HepG2 (cell line): ENCODE measurements around the gene KLF6. TPM values are rescaled to one million over a fixed set of nuclear protein-coding genes. Genes with fewer than 3 reads are reported as not detected.

Experiments
- ARHGAP35 ChIP-seq: sonication (generic); formaldehyde crosslinking; IDR thresholded peaks from 2 replicates; pipeline ENCODE4 v1.9.0; 2022; ENCODE audit warnings: mild to moderate bottlenecking, inconsistent platforms, moderate library complexity, missing genetic modification reagents, borderline replicate concordance
- EEA1 ChIP-seq: sonication (generic); formaldehyde crosslinking; IDR thresholded peaks from 2 replicates; pipeline ENCODE4 v1.5.1; 2020; ENCODE audit warnings: mild to moderate bottlenecking, missing genetic modification reagents, borderline replicate concordance
- HCFC1 ChIP-seq: fragments of 150-350 bp; IDR thresholded peaks from 2 replicates; pipeline ENCODE4 v1.6.1; 2014; ENCODE audit warnings: low read depth, low read length
- RAD21 ChIP-seq: fragments of 450-650 bp; formaldehyde crosslinking; IDR thresholded peaks from 2 replicates; pipeline ENCODE4 v1.5.0; 2020; ENCODE audit warnings: mild to moderate bottlenecking
- SNRNP70 ChIP-seq: fragments of 200-400 bp; formaldehyde crosslinking; IDR thresholded peaks from 2 replicates; pipeline ENCODE4 v1.6.1; 2017; ENCODE audit warnings: mild to moderate bottlenecking, low read depth, low read length, moderate library complexity
- ZNF550 ChIP-seq: sonication (generic); formaldehyde crosslinking; IDR thresholded peaks from 2 replicates; pipeline ENCODE4 v1.4.0; 2020; ENCODE audit warnings: mild to moderate bottlenecking, missing genetic modification reagents, borderline replicate concordance
- polyA plus RNA-seq, 8 experiments: library from polyadenylated mRNA; depleted of rRNA in 3 of 8; stranded (reverse) in 7 of 8; unstranded in 1 of 8; fragments of >200 nt; fragmentation: Illumina TruSeq in 4 of 8; extraction: Trizol in 4 of 8; gene quantifications; 2 replicates each; pipeline versions ENCODE4 v1.2.1 to v1.2.3, GENCODE V29; 2011 to 2016; ENCODE audit warnings: low read depth in 4 of 8, missing spikeins in 1 of 8, mixed read lengths in 1 of 8; ENCODE audit not compliant: insufficient read depth in 1 of 8
- total RNA-seq, 5 experiments: library from RNA; depleted of rRNA; stranded (reverse); fragments of >200 nt; fragmentation: Illumina TruSeq; extraction: Trizol; gene quantifications; 2 replicates each; pipeline ENCODE4 v1.2.3, GENCODE V29; 2016; ENCODE audit warnings: low read depth in 1 of 5
- TF ChIP-seq, protein P1 (sequence below), 2 experiments: fragments of 450-650 bp in 1 of 2; sonication (generic) in 1 of 2; formaldehyde crosslinking in 1 of 2; IDR thresholded peaks; 2 replicates each; pipeline versions ENCODE4 v1.6.1 to v1.8.0; 2016 to 2022; ENCODE audit warnings: antibody characterized with exemption in 1 of 2, mild to moderate bottlenecking in 1 of 2, missing genetic modification reagents in 1 of 2
- TF ChIP-seq, protein P2 (sequence below): sonication (generic); formaldehyde crosslinking; IDR thresholded peaks from 2 replicates; pipeline ENCODE4 v1.5.1; 2020; ENCODE audit warnings: mild to moderate bottlenecking, missing genetic modification reagents, moderate library complexity
- TF ChIP-seq, protein P3 (sequence below): sonication (generic); formaldehyde crosslinking; IDR thresholded peaks from 2 replicates; pipeline ENCODE4 v1.4.0; 2020; ENCODE audit warnings: mild to moderate bottlenecking, missing genetic modification reagents
- TF ChIP-seq, protein P4 (sequence below): sonication (generic); formaldehyde crosslinking; IDR thresholded peaks from 2 replicates; pipeline ENCODE4 v1.4.0; 2020; ENCODE audit warnings: missing genetic modification reagents, mild to moderate bottlenecking, borderline replicate concordance

KLF6 gene
- total and polyA plus RNA-seq, 2 of the 13 experiments (the other 11 are each of a cell fraction or from before 2014, with no cell fraction given) = 27.0 to 71.9 TPM

DNA sequence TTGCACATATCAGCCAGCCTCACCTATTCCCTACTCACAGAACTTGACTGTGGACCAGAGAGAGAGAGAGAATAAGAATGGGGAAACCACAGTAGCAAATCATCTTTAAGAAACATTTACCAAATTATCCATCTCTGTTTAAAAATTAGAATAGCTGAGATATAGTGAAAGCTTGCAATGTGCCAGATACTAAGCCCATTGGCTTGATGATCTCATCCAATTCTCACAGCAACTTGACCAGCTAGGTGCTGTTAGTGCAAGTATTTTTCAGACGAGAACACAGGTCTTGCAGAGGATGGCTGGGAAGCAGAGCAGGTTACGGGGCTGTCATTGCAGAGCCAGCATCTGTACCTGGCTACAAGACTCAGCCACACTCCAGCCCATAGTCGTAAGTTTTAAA is 50.9 kb downstream of the KLF6 start (continued):
- TF ChIP-seq, protein P1, sequence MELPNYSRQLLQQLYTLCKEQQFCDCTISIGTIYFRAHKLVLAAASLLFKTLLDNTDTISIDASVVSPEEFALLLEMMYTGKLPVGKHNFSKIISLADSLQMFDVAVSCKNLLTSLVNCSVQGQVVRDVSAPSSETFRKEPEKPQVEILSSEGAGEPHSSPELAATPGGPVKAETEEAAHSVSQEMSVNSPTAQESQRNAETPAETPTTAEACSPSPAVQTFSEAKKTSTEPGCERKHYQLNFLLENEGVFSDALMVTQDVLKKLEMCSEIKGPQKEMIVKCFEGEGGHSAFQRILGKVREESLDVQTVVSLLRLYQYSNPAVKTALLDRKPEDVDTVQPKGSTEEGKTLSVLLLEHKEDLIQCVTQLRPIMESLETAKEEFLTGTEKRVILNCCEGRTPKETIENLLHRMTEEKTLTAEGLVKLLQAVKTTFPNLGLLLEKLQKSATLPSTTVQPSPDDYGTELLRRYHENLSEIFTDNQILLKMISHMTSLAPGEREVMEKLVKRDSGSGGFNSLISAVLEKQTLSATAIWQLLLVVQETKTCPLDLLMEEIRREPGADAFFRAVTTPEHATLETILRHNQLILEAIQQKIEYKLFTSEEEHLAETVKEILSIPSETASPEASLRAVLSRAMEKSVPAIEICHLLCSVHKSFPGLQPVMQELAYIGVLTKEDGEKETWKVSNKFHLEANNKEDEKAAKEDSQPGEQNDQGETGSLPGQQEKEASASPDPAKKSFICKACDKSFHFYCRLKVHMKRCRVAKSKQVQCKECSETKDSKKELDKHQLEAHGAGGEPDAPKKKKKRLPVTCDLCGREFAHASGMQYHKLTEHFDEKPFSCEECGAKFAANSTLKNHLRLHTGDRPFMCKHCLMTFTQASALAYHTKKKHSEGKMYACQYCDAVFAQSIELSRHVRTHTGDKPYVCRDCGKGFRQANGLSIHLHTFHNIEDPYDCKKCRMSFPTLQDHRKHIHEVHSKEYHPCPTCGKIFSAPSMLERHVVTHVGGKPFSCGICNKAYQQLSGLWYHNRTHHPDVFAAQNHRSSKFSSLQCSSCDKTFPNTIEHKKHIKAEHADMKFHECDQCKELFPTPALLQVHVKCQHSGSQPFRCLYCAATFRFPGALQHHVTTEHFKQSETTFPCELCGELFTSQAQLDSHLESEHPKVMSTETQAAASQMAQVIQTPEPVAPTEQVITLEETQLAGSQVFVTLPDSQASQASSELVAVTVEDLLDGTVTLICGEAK (IDR thresholded peaks at IDR 0.05) = no peak
- TF ChIP-seq, protein P1 (CRISPR knock-in tag; IDR thresholded peaks at IDR 0.05) = no peak
- TF ChIP-seq, protein P2, sequence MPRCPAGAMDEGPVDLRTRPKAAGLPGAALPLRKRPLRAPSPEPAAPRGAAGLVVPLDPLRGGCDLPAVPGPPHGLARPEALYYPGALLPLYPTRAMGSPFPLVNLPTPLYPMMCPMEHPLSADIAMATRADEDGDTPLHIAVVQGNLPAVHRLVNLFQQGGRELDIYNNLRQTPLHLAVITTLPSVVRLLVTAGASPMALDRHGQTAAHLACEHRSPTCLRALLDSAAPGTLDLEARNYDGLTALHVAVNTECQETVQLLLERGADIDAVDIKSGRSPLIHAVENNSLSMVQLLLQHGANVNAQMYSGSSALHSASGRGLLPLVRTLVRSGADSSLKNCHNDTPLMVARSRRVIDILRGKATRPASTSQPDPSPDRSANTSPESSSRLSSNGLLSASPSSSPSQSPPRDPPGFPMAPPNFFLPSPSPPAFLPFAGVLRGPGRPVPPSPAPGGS = no peak
- TF ChIP-seq HCFC1 (no peak), EEA1 (CRISPR knock-in tag) (no peak), ARHGAP35 (CRISPR knock-in tag) (no peak), SNRNP70 (no peak), RAD21 (CRISPR knock-in tag) (no peak), ZNF550 (CRISPR knock-in tag) (no peak)
- TF ChIP-seq, protein P3, sequence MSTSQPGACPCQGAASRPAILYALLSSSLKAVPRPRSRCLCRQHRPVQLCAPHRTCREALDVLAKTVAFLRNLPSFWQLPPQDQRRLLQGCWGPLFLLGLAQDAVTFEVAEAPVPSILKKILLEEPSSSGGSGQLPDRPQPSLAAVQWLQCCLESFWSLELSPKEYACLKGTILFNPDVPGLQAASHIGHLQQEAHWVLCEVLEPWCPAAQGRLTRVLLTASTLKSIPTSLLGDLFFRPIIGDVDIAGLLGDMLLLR = no peak
- TF ChIP-seq, protein P4, sequence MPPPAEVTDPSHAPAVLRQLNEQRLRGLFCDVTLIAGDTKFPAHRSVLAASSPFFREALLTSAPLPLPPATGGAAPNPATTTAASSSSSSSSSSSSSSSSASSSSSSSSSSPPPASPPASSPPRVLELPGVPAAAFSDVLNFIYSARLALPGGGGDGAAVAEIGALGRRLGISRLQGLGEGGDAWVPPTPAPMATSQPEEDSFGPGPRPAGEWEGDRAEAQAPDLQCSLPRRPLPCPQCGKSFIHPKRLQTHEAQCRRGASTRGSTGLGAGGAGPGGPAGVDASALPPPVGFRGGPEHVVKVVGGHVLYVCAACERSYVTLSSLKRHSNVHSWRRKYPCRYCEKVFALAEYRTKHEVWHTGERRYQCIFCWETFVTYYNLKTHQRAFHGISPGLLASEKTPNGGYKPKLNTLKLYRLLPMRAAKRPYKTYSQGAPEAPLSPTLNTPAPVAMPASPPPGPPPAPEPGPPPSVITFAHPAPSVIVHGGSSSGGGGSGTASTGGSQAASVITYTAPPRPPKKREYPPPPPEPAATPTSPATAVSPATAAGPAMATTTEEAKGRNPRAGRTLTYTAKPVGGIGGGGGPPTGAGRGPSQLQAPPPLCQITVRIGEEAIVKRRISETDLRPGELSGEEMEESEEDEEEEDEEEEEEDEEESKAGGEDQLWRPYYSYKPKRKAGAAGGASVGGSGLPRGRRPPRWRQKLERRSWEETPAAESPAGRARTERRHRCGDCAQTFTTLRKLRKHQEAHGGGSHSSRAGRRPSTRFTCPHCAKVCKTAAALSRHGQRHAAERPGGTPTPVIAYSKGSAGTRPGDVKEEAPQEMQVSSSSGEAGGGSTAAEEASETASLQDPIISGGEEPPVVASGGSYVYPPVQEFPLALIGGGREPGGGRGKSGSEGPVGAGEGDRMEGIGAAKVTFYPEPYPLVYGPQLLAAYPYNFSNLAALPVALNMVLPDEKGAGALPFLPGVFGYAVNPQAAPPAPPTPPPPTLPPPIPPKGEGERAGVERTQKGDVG (CRISPR knock-in tag) = no peak
